ENCODE results near the gene NFYC. TPM values are rescaled to one million over a fixed set of nuclear protein-coding genes. Genes with fewer than 3 reads are reported as not detected.
"Not testable (repeated sequence)": the region's sequence is repeated elsewhere in the genome, so short reads cannot be mapped to it uniquely, and the experiment has no call there.

The NFYC gene
- total RNA-seq, 2 experiments from 2014 or later, result 78.7 to 84.1 TPM

DNA sequence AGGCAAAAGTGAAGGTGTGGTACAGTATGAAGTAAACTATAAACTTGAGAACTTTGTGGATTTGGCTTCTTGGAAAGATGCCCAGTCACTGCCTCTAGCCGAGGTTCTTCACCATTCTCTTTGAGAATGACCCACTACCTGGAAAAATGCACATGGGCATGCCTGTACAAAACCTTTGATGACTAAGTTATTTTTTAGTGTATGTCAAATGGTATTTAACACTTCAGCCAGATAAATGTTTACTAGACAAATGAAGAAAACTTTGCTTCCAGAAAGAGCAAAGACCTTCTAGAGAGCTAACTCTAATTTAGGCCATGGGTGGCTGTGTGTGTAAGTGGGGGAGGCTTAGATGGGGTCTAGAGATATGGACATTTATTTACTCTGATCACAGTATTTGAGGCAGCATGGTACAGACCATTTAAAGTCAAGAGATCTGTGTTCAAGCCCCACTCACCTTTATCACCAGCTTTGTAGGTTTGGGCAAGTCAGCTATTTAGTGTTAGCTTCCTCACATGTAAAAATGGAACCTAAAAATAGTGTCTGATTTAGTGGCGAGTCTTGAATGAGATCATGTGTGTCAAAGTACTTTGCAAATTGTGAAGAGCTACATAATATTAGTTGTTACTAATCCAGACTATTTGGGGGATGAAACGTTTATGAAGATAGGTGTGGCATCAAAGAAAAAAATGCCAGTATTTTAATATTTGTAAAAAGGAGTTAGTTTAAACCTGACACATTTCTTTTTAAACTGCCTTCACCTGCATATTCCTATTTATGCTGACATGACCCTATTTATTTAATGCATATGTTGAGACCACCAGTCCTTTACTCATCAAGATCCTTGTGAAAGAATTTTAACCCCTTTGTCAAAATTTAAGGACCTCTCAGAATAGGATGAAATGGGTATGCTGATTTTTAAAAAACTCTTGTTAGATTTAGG, 20.2 kb downstream of the NFYC start:
- Mint-ChIP-seq H3K9me3 (no peaks in the 10 kb centered on the region), H3K4me3 (peak overlapping the region; percentile 51), H3K36me3 (ENCODE audit: low read depth) (peaks cover 45% of the 10 kb centered on the region), H3K27ac (peak overlapping the region; percentile 89), H3K4me1 (peaks cover 70% of the 10 kb centered on the region), H3K27me3 (no peaks in the 10 kb centered on the region)
- DNase-seq, result peak; percentile 17
- ChIA-PET POLR2A (interaction anchor here (8.8 kb wide), 1 partner anchor 19 kb away, joined by 134 read pairs; the partner anchor contains the start of gene NFYC), CTCF (interaction anchor here (1.0 to 1.1 kb wide), 2 partner anchors 20 to 62 kb away, joined by 3 to 4 read pairs; partner anchors contain the start of gene NFYC)

GRCh38 chr1:40712405-40712944, 21.0 kb downstream of the NFYC start:
- H3K27ac Mint-ChIP-seq, result peak overlapping the region; percentile 89
- H3K4me3 Mint-ChIP-seq, result peak overlapping the region; percentile 7
- ChIA-PET POLR2A (interaction anchor here (8.8 kb wide), 1 partner anchor 20 kb away, joined by 134 read pairs; the partner anchor contains the start of gene NFYC), CTCF (interaction anchor here (1.0 to 1.1 kb wide), 2 partner anchors 21 to 62 kb away, joined by 3 to 4 read pairs; partner anchors contain the start of gene NFYC)
- H3K36me3 Mint-ChIP-seq (ENCODE audit: low read depth), result peaks cover 48% of the 10 kb centered on the region
- H3K4me1 Mint-ChIP-seq, result peaks cover 75% of the 10 kb centered on the region
- DNase-seq, result no peak
- H3K9me3 Mint-ChIP-seq, result no peaks in the 10 kb centered on the region
- H3K27me3 Mint-ChIP-seq, result no peaks in the 10 kb centered on the region

DNA sequence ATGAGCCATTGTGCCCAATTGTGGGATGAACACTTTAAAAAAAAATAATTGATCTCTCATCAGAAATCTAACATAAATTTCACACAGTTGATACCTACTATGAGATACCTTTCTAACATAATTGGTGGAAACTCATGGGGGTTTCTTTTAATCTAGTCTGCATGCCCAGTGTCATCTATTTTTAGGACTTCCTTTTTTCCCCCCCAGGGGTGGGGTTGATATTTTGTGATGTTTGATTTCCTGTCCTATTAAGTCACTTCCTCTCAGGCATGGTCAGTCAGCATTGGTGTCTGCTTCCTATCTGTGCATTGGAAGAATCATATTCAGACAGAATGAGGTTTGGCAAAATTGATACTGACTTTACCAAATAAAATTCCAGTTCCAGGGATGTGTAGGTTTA, 21.5 kb downstream of the NFYC start:
- H3K27ac Mint-ChIP-seq, result peak overlapping the region; percentile 87
- ChIA-PET POLR2A (interaction anchor here (1.1 to 8.8 kb wide), 3 partner anchors 20 to 29 kb away, joined by 3 to 134 read pairs (median 3); partner anchors contain the start of gene NFYC), CTCF (no interaction called here)
- DNase-seq, result peak; percentile 32
- H3K9me3 Mint-ChIP-seq, result no peaks in the 10 kb centered on the region
- H3K36me3 Mint-ChIP-seq (ENCODE audit: low read depth), result peaks cover 48% of the 10 kb centered on the region
- H3K4me1 Mint-ChIP-seq, result peaks cover 75% of the 10 kb centered on the region
- H3K4me3 Mint-ChIP-seq, result peak overlapping the region; percentile 58
- H3K27me3 Mint-ChIP-seq, result no peaks in the 10 kb centered on the region

GRCh38 chr1:40715491-40716059, 24.1 kb downstream of the NFYC start:
- peaks cover 50% of the 10 kb centered on the region for H3K36me3 Mint-ChIP-seq (ENCODE audit: low read depth)
- ChIA-PET POLR2A (interaction anchor here (5.5 kb wide), 1 partner anchor 23 kb away, joined by 33 read pairs; the partner anchor contains the start of gene NFYC), CTCF (no interaction called here)
- no peak overlapping the region for H3K4me3 Mint-ChIP-seq
- H3K4me1 Mint-ChIP-seq, result peaks cover 58% of the 10 kb centered on the region
- H3K27ac Mint-ChIP-seq, result no peak overlapping the region
- no peak for DNase-seq
- H3K9me3 Mint-ChIP-seq, result no peaks in the 10 kb centered on the region
- H3K27me3 Mint-ChIP-seq, result no peaks in the 10 kb centered on the region

GRCh38 chr1:40717065-40717464, 25.6 kb downstream of the NFYC start:
- Mint-ChIP-seq H3K9me3 (no peaks in the 10 kb centered on the region), H3K4me3 (no peak overlapping the region), H3K36me3 (ENCODE audit: low read depth) (peaks cover 49% of the 10 kb centered on the region), H3K27ac (no peak overlapping the region), H3K27me3 (no peaks in the 10 kb centered on the region), H3K4me1 (peaks cover 45% of the 10 kb centered on the region)
- CTCF ChIA-PET, result interaction anchor here (2.3 kb wide), 1 partner anchor 57 kb away, joined by 6 read pairs; no protein-coding TSS in a partner anchor
- POLR2A ChIA-PET, result interaction anchor here (5.5 kb wide), 1 partner anchor 25 kb away, joined by 33 read pairs; the partner anchor contains the start of gene NFYC
- DNase-seq, result no peak

DNA sequence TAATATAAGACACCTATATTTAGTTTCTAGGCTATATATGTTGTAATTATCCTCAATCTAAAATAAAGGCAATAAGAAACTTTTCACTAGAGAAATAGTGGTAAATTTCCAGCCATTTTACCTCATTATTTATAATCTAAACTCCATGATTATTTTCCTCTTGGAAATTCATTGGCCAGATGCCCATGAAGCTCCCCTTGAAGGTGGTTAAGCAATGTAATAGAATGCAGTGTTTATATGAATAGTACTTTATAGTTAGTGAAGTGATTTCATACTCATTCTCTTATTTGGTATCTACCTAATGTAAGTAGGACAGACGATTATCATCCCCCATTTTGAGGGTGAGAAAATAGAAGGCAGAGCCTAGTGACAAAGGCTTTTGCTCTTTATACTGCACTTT, 26.5 kb downstream of the NFYC start:
- Mint-ChIP-seq H3K4me3 (no peak overlapping the region), H3K9me3 (no peaks in the 10 kb centered on the region), H3K27ac (no peak overlapping the region), H3K27me3 (no peaks in the 10 kb centered on the region), H3K36me3 (ENCODE audit: low read depth) (peaks cover 47% of the 10 kb centered on the region), H3K4me1 (peaks cover 41% of the 10 kb centered on the region)
- DNase-seq, result no peak
- ChIA-PET POLR2A (interaction anchor here (5.5 kb wide), 1 partner anchor 25 kb away, joined by 33 read pairs; the partner anchor contains the start of gene NFYC), CTCF (interaction anchor here (0.8 to 2.3 kb wide), 2 partner anchors 27 to 56 kb away, joined by 3 to 6 read pairs; no protein-coding TSS in a partner anchor)

- ChIA-PET POLR2A (interaction anchor here (1.0 kb wide), 1 partner anchor 141 kb away, joined by 3 read pairs; no protein-coding TSS in a partner anchor), CTCF (no interaction called here)
- peaks cover 36% of the 10 kb centered on the region for H3K36me3 Mint-ChIP-seq (ENCODE audit: low read depth)
- no peak overlapping the region for H3K27ac Mint-ChIP-seq
- H3K4me3 Mint-ChIP-seq, result no peak overlapping the region
- no peaks in the 10 kb centered on the region for H3K9me3 Mint-ChIP-seq
- no peak for DNase-seq
- H3K27me3 Mint-ChIP-seq, result no peaks in the 10 kb centered on the region
- peaks cover 29% of the 10 kb centered on the region for H3K4me1 Mint-ChIP-seq
Measured at GRCh38 chr1:40720493-40720892, 29.0 kb downstream of the NFYC start.

- H3K36me3 Mint-ChIP-seq (ENCODE audit: low read depth), result peaks cover 21% of the 10 kb centered on the region
- CTCF ChIA-PET, result interaction anchor here (0.9 to 1.7 kb wide), 6 partner anchors 17 to 228 kb away, joined by 3 to 6 read pairs (median 3); no protein-coding TSS in a partner anchor
- H3K9me3 Mint-ChIP-seq, result no peaks in the 10 kb centered on the region
- POLR2A ChIA-PET, result interaction anchor here (4.1 kb wide), 1 partner anchor 31 kb away, joined by 19 read pairs; the partner anchor contains the start of gene NFYC
- H3K4me3 Mint-ChIP-seq, result no peak overlapping the region
- H3K4me1 Mint-ChIP-seq, result peaks cover 17% of the 10 kb centered on the region
- no peak overlapping the region for H3K27ac Mint-ChIP-seq
- no peak for DNase-seq
- no peaks in the 10 kb centered on the region for H3K27me3 Mint-ChIP-seq
Measured at GRCh38 chr1:40722622-40723021, 31.1 kb downstream of the NFYC start.

DNA sequence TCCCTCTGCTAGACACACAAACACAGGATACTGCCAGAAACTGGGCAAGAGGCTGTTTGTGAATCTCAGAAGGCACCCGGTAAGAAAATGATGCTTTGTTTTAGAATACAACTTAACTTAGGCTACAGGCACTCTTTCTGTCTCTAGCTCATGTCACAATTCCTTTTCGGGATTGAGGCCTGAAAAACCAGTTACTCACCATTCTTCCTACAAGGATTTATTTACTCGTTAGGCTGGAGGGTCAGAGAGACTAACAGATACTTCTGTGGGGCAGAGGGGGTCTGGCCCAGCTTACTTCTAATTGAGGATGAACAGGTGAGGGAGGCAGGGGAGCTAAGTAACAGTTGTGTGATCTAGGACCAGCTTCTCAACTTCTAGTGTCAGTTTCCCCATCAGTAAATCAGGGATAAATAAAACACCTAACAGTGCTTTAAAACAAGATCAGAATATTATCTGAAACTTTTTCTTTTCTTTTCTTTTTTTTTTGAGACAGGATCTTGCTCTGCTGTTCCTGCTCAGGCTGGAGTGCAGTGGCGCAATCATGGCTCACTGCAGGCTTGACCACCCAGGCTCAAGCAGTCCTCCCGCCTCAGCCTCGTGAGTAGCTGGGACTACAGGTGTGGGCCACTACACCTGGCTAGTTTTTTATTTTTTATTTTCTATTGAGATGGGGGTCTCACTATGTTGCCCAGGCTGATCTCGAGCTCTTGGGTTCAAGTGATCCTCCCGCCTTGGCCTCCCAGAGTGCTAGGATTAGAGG, 31.9 kb downstream of the NFYC start:
- Mint-ChIP-seq H3K9me3 (no peaks in the 10 kb centered on the region), H3K4me3 (no peak overlapping the region), H3K27ac (no peak overlapping the region), H3K4me1 (peaks cover 15% of the 10 kb centered on the region), H3K36me3 (ENCODE audit: low read depth) (peaks cover 19% of the 10 kb centered on the region), H3K27me3 (no peaks in the 10 kb centered on the region)
- CTCF ChIA-PET, result interaction anchor here (0.9 to 1.7 kb wide), 5 partner anchors 17 to 227 kb away, joined by 3 to 4 read pairs (median 3); no protein-coding TSS in a partner anchor
- DNase-seq, result no peak
- POLR2A ChIA-PET, result interaction anchor here (4.1 kb wide), 1 partner anchor 32 kb away, joined by 19 read pairs; the partner anchor contains the start of gene NFYC

DNA sequence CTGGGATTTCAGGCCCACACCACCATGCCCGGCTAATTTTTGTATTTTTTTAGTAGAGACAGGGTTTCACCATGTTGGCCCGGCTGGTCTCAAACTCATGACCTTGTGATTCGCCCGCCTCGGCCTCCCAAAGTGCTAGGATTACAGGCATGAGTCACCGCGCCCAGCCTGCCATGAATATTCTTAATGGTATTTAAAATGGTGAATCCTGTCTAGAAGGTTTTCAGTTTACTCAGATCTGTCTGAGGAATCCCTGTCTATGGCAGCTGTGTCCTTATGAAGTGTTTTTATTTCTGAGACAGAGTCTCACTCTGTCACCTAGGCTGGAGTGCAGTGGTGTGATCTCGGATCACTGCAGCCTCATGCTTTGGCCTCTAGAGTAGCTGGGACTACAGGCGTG, 36.2 kb downstream of the NFYC start:
- DNase-seq, CTCF ChIA-PET, POLR2A ChIA-PET, H3K9me3 Mint-ChIP-seq, H3K27ac Mint-ChIP-seq, H3K27me3 Mint-ChIP-seq, H3K4me3 Mint-ChIP-seq: not testable (repeated sequence)
- Mint-ChIP-seq H3K36me3 (ENCODE audit: low read depth) (peaks cover 20% of the 10 kb centered on the region), H3K4me1 (peaks cover 37% of the 10 kb centered on the region)

GRCh38 chr1:40729316-40729862, 37.9 kb downstream of the NFYC start:
- ChIA-PET POLR2A (interaction anchor here (0.8 to 1.8 kb wide), 4 partner anchors 29 to 90 kb away, joined by 3 to 7 read pairs (median 4); partner anchors contain the start of gene NFYC), CTCF (interaction anchor here (0.6 to 1.2 kb wide), 4 partner anchors 24 to 223 kb away, joined by 3 read pairs; no protein-coding TSS in a partner anchor)
- H3K36me3 Mint-ChIP-seq (ENCODE audit: low read depth), result peaks cover 19% of the 10 kb centered on the region
- H3K9me3 Mint-ChIP-seq, DNase-seq, H3K27me3 Mint-ChIP-seq, H3K4me3 Mint-ChIP-seq: not testable (repeated sequence)
- peaks cover 38% of the 10 kb centered on the region for H3K4me1 Mint-ChIP-seq
- H3K27ac Mint-ChIP-seq, result peak overlapping the region; percentile 16

Measured in activated CD4-positive, alpha-beta memory T cell treated with anti-CD3 and anti-CD28 coated beads, Interleukin-2, amount 10 ng/mL, durations not matched to agents 7 days and 5 days (primary cell).